HG02884 (cell line): ENCODE results near the gene VAMP8.
A peak's percentile ranks its signal among the peaks of the same experiment; 100 is the strongest.
"Not testable (repeated sequence)": the region's sequence is repeated elsewhere in the genome, so short reads cannot be mapped to it uniquely, and the experiment has no call there.

ENCODE experiments used
- ATAC-seq: cut with Tn5 transposase; IDR thresholded peaks from one replicate; pipeline ENCODE4 v1.9.1; 2021; ENCODE audit warnings: mild to moderate bottlenecking, moderate library complexity; ENCODE audit not compliant: unreplicated experiment

The VAMP8 gene

GRCh38 chr2:85597241-85597640, 19.9 kb downstream of the VAMP8 start:
- no peak for ATAC-seq

GRCh38 chr2:85598594-85599340, 21.4 kb downstream of the VAMP8 start:
- ATAC-seq: no peak

GRCh38 chr2:85599468-85600234, 22.3 kb downstream of the VAMP8 start:
- ATAC-seq: no peak

- no peak for ATAC-seq
These were observed 22.8 kb downstream of the VAMP8 start for GRCh38 chr2:85600235-85600575.

GRCh38 chr2:85600951-85601770, 23.8 kb downstream of the VAMP8 start:
- ATAC-seq: no peak

GRCh38 chr2:85601771-85602475, 24.5 kb downstream of the VAMP8 start:
- ATAC-seq: peak; percentile 34

- peak; percentile 97 for ATAC-seq
These were observed 25.3 kb downstream of the VAMP8 start, which contains the start of gene TMEM150A for GRCh38 chr2:85602476-85603234. Gene TMEM150A (minus strand): TSS chr2:85602698. CDS start chr2:85601948, 750 bp downstream.

GRCh38 chr2:85604133-85604444, 26.7 kb downstream of the VAMP8 start:
- ATAC-seq: not testable (repeated sequence)

GRCh38 chr2:85604568-85605339, 27.4 kb downstream of the VAMP8 start:
- no peak for ATAC-seq

GRCh38 chr2:85605406-85606115, 28.2 kb downstream of the VAMP8 start:
- no peak for ATAC-seq

- no peak for ATAC-seq
These were observed 28.7 kb downstream of the VAMP8 start for GRCh38 chr2:85606116-85606455.

GRCh38 chr2:85607268-85608215, 30.2 kb downstream of the VAMP8 start:
- ATAC-seq: no peak

GRCh38 chr2:85611217-85611704, 33.9 kb downstream of the VAMP8 start:
- ATAC-seq: no peak

- peak; percentile 58 for ATAC-seq
These were observed 34.6 kb downstream of the VAMP8 start, which contains the start of gene C2orf68 for GRCh38 chr2:85611705-85612587. Gene C2orf68 (minus strand): TSS chr2:85612066. CDS start chr2:85611984, 82 bp downstream.

- ATAC-seq: no peak
These were observed 36.5 kb downstream of the VAMP8 start for GRCh38 chr2:85613717-85614515.

- not testable (repeated sequence) for ATAC-seq
These were observed 37.4 kb downstream of the VAMP8 start for GRCh38 chr2:85614757-85615156.
